Measurements from ENCODE around the gene ULK4. TPM values are rescaled to one million over a fixed set of nuclear protein-coding genes. Genes with fewer than 3 reads are reported as not detected.

The ULK4 gene
- polyA plus RNA-seq, 1 of the 3 experiments (the other 2 are of a cell fraction) = 6.2 TPM

DNA sequence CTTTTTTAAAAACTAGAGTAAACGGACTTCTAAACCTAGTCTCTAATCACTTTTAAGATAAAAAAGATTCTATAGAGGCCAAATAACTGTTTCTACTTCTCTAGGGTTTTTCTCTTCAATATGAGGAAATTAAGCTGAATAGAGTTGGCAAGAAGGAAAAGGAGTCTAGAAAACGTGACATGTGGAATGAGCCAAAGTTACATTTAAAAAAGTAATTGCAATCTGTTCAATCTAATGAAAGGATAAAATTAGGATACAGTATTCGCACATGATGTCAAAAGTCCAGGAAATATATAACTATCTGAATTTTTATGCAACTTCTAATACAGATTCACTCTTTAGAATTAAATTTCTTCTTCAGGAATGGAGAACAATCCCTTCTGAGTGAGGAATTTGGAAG, 300.1 kb downstream of the ULK4 start:
- Histone ChIP-seq H3K27me3 (ENCODE audit: insufficient read depth) (no peaks in the 10 kb centered on the region), H3K9ac (no peak overlapping the region), H2AFZ (ENCODE audit: low read depth) (no peak overlapping the region), H3K4me1 (ENCODE audit: control insufficient read depth in 1 of 2, insufficient read depth in 2 of 2, low read depth in 1 of 2, low read length in 1 of 2) (no peaks in the 10 kb centered on the region), H3K9me2 (no peaks in the 10 kb centered on the region), H3K36me3 (replicated peaks in 1 of 2; ENCODE audit: control insufficient read depth in 1 of 2, insufficient read depth in 2 of 2, low read length in 1 of 2) (peaks cover 2 to 11% of the 10 kb centered on the region in 2 experiments), H3K79me2 (ENCODE audit: insufficient read depth) (no peaks in the 10 kb centered on the region), H3K27ac (ENCODE audit: low read depth in 2 of 2, low read length in 1 of 2) (no peak overlapping the region), H4K20me1 (ENCODE audit: insufficient read depth) (no peaks in the 10 kb centered on the region), H3K9me3 (0 out of 2 replicates have a peak, but pooled peaks cover 3% of the 10 kb centered on the region), H3K4me3 (ENCODE audit: low read depth in 2 of 2, low read length in 1 of 2) (no peak overlapping the region), H3K4me2 (no peak overlapping the region), H3F3A (replicated peaks; ENCODE audit: insufficient read depth) (no peaks in the 10 kb centered on the region)
- no peak for DNase-seq
- CTCF ChIA-PET = no interaction called here
- no peak for TF ChIP-seq ELF1 (IDR thresholded peaks at IDR 0.05)
- TF ChIP-seq, protein P1, sequence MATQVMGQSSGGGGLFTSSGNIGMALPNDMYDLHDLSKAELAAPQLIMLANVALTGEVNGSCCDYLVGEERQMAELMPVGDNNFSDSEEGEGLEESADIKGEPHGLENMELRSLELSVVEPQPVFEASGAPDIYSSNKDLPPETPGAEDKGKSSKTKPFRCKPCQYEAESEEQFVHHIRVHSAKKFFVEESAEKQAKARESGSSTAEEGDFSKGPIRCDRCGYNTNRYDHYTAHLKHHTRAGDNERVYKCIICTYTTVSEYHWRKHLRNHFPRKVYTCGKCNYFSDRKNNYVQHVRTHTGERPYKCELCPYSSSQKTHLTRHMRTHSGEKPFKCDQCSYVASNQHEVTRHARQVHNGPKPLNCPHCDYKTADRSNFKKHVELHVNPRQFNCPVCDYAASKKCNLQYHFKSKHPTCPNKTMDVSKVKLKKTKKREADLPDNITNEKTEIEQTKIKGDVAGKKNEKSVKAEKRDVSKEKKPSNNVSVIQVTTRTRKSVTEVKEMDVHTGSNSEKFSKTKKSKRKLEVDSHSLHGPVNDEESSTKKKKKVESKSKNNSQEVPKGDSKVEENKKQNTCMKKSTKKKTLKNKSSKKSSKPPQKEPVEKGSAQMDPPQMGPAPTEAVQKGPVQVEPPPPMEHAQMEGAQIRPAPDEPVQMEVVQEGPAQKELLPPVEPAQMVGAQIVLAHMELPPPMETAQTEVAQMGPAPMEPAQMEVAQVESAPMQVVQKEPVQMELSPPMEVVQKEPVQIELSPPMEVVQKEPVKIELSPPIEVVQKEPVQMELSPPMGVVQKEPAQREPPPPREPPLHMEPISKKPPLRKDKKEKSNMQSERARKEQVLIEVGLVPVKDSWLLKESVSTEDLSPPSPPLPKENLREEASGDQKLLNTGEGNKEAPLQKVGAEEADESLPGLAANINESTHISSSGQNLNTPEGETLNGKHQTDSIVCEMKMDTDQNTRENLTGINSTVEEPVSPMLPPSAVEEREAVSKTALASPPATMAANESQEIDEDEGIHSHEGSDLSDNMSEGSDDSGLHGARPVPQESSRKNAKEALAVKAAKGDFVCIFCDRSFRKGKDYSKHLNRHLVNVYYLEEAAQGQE (IDR thresholded peaks at IDR 0.05; ENCODE audit: low read depth, low read length) = no peak
- TF ChIP-seq, protein P2, sequence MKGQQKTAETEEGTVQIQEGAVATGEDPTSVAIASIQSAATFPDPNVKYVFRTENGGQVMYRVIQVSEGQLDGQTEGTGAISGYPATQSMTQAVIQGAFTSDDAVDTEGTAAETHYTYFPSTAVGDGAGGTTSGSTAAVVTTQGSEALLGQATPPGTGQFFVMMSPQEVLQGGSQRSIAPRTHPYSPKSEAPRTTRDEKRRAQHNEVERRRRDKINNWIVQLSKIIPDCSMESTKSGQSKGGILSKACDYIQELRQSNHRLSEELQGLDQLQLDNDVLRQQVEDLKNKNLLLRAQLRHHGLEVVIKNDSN (IDR thresholded peaks at IDR 0.05; ENCODE audit: borderline replicate concordance, low read depth) = no peak
- POLR2A ChIA-PET = no interaction called here
- 87% methylated on average over 3 of the region's 3 CpGs for WGBS (ENCODE audit: low lambda C conversion rate)

DNA sequence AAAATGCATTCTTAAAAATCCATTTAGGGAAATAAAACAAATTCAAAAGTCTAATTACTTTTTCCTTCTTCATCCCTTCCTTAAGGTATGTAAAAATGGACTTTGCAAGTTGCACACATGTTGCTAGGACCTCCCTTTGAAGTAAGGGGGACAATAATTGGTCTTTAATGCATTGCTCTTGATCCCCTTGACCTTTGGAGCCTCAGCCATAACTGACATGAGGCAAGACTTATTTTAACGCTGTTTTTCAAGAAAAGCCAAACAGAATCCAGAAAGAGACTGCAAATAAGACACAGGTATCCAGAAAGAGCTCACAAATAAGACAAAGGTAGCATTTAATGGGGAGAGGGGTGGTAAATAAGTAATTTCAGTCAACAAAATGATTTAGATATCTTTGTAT, 301.4 kb downstream of the ULK4 start:
- POLR2A ChIA-PET = no interaction called here
- no peaks in the 10 kb centered on the region for H4K20me1 ChIP-seq (ENCODE audit: insufficient read depth)
- H3K27ac ChIP-seq (ENCODE audit: low read depth in 2 of 2, low read length in 1 of 2) = no peak overlapping the region
- no peak overlapping the region for H3K9ac ChIP-seq
- no peak for DNase-seq
- H3K79me2 ChIP-seq (ENCODE audit: insufficient read depth) = no peaks in the 10 kb centered on the region
- 0 out of 2 replicates have a peak, but pooled peaks cover 3% of the 10 kb centered on the region for H3K9me3 ChIP-seq
- no peaks in the 10 kb centered on the region for H3K4me1 ChIP-seq (ENCODE audit: control insufficient read depth in 1 of 2, insufficient read depth in 2 of 2, low read depth in 1 of 2, low read length in 1 of 2)
- no peaks in the 10 kb centered on the region for H3K9me2 ChIP-seq
- H3K36me3 ChIP-seq (replicated peaks in 1 of 2; ENCODE audit: control insufficient read depth in 1 of 2, insufficient read depth in 2 of 2, low read length in 1 of 2) = peaks cover 2 to 11% of the 10 kb centered on the region in 2 experiments
- CTCF ChIA-PET = interaction anchor here (0.7 kb wide), 1 partner anchor 9 kb away, joined by 3 read pairs; no protein-coding TSS in a partner anchor
- no peaks in the 10 kb centered on the region for H3K27me3 ChIP-seq (ENCODE audit: insufficient read depth)
- H3F3A ChIP-seq (replicated peaks; ENCODE audit: insufficient read depth) = no peaks in the 10 kb centered on the region
- H3K4me2 ChIP-seq = no peak overlapping the region
- no peak overlapping the region for H2AFZ ChIP-seq (ENCODE audit: low read depth)
- WGBS (ENCODE audit: low lambda C conversion rate) = 83% methylated on average over 1 of the region's 1 CpG
- no peak overlapping the region for H3K4me3 ChIP-seq (ENCODE audit: low read depth in 2 of 2, low read length in 1 of 2)
- TF ChIP-seq FOSL2 (IDR thresholded peaks at IDR 0.05; ENCODE audit: borderline replicate concordance, low read depth) (no peak), TAF1 (IDR thresholded peaks at IDR 0.05; ENCODE audit: borderline replicate concordance, low read depth, low read length) (no peak), YY1 (IDR thresholded peaks at IDR 0.05; ENCODE audit: low read depth) (no peak), SIN3A (IDR thresholded peaks at IDR 0.05; ENCODE audit: borderline replicate concordance, low read depth, low read length) (no peak), SMC3 (IDR thresholded peaks at IDR 0.05; ENCODE audit: low read depth, low read length) (no peak), POLR2AphosphoS5 (IDR thresholded peaks at IDR 0.05; ENCODE audit: low read depth, low read length) (no peak), EZH2phosphoT487 (IDR thresholded peaks at IDR 0.05; ENCODE audit: borderline replicate concordance, low read depth) (no peak), CHD2 (IDR thresholded peaks at IDR 0.05; ENCODE audit: low read length, partially characterized antibody) (no peak), JUND (IDR thresholded peaks at IDR 0.05) (no peak), NFIC (IDR thresholded peaks at IDR 0.05; ENCODE audit: borderline replicate concordance) (no peak)
- TF ChIP-seq, protein P3, sequence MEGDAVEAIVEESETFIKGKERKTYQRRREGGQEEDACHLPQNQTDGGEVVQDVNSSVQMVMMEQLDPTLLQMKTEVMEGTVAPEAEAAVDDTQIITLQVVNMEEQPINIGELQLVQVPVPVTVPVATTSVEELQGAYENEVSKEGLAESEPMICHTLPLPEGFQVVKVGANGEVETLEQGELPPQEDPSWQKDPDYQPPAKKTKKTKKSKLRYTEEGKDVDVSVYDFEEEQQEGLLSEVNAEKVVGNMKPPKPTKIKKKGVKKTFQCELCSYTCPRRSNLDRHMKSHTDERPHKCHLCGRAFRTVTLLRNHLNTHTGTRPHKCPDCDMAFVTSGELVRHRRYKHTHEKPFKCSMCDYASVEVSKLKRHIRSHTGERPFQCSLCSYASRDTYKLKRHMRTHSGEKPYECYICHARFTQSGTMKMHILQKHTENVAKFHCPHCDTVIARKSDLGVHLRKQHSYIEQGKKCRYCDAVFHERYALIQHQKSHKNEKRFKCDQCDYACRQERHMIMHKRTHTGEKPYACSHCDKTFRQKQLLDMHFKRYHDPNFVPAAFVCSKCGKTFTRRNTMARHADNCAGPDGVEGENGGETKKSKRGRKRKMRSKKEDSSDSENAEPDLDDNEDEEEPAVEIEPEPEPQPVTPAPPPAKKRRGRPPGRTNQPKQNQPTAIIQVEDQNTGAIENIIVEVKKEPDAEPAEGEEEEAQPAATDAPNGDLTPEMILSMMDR (IDR thresholded peaks at IDR 0.05) = no peak
- TF ChIP-seq, protein P2 (IDR thresholded peaks at IDR 0.05; ENCODE audit: borderline replicate concordance, low read depth) = no peak
- TF ChIP-seq, protein P4, sequence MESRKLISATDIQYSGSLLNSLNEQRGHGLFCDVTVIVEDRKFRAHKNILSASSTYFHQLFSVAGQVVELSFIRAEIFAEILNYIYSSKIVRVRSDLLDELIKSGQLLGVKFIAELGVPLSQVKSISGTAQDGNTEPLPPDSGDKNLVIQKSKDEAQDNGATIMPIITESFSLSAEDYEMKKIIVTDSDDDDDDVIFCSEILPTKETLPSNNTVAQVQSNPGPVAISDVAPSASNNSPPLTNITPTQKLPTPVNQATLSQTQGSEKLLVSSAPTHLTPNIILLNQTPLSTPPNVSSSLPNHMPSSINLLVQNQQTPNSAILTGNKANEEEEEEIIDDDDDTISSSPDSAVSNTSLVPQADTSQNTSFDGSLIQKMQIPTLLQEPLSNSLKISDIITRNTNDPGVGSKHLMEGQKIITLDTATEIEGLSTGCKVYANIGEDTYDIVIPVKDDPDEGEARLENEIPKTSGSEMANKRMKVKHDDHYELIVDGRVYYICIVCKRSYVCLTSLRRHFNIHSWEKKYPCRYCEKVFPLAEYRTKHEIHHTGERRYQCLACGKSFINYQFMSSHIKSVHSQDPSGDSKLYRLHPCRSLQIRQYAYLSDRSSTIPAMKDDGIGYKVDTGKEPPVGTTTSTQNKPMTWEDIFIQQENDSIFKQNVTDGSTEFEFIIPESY (IDR thresholded peaks at IDR 0.05; ENCODE audit: borderline replicate concordance, low read depth) = no peak
- TF ChIP-seq, protein P5, sequence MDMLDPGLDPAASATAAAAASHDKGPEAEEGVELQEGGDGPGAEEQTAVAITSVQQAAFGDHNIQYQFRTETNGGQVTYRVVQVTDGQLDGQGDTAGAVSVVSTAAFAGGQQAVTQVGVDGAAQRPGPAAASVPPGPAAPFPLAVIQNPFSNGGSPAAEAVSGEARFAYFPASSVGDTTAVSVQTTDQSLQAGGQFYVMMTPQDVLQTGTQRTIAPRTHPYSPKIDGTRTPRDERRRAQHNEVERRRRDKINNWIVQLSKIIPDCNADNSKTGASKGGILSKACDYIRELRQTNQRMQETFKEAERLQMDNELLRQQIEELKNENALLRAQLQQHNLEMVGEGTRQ (IDR thresholded peaks at IDR 0.05; ENCODE audit: borderline replicate concordance, low read depth, low read length) = no peak
